Trophoblast cell (in vitro differentiated cells and primary cell): ENCODE data around the gene IL23A.

ENCODE experiments used
- DNase-seq, 2 donors: peaks; one replicate each; pipeline ENCODE4 v3.0.0-alpha.2; 2016
- H2AFZ ChIP-seq: 2 replicates; pipeline ENCODE4 v1.6.1; 2013; ENCODE audit warnings: low read length, moderate library complexity, mild to moderate bottlenecking; ENCODE audit not compliant: insufficient read depth, poor library complexity
- H2AK5ac ChIP-seq: 2 replicates; pipeline ENCODE4 v1.6.1; 2013; ENCODE audit warnings: mild to moderate bottlenecking, low read length
- H2BK120ac ChIP-seq: 2 replicates; pipeline ENCODE4 v1.6.1; 2013; ENCODE audit warnings: low read length, mild to moderate bottlenecking, moderate library complexity; ENCODE audit not compliant: insufficient read depth, poor library complexity
- H2BK12ac ChIP-seq: 2 replicates; pipeline ENCODE4 v1.6.1; 2013; ENCODE audit warnings: mild to moderate bottlenecking, low read length, moderate library complexity
- H2BK5ac ChIP-seq: 2 replicates; pipeline ENCODE4 v1.6.1; 2013; ENCODE audit warnings: low read length, low read depth, moderate library complexity, mild to moderate bottlenecking; ENCODE audit not compliant: poor library complexity
- H3K14ac ChIP-seq: 2 replicates; pipeline ENCODE4 v1.6.1; 2013; ENCODE audit warnings: mild to moderate bottlenecking, low read length
- H3K18ac ChIP-seq: 2 replicates; pipeline ENCODE4 v1.6.1; 2013; ENCODE audit warnings: mild to moderate bottlenecking, low read length
- H3K23ac ChIP-seq: 2 replicates; pipeline ENCODE4 v1.6.1; 2013; ENCODE audit warnings: low read length
- H3K27ac ChIP-seq: 2 replicates; pipeline ENCODE4 v1.5.1; 2013; ENCODE audit warnings: low read depth, mild to moderate bottlenecking, inconsistent platforms, low read length, moderate library complexity
- H3K27me3 ChIP-seq: 2 replicates; pipeline ENCODE4 v1.6.1; 2013; ENCODE audit warnings: inconsistent platforms, mild to moderate bottlenecking, low read length, moderate library complexity; ENCODE audit not compliant: insufficient read depth
- H3K36me3 ChIP-seq, 2 experiments: 1 replicate in 1 of 2; 2 replicates in 1 of 2; pipeline ENCODE4 v1.6.1; 2013; ENCODE audit warnings: low read length in 2 of 2, mild to moderate bottlenecking in 2 of 2, moderate library complexity in 1 of 2; ENCODE audit not compliant: insufficient read depth in 2 of 2, control insufficient read depth in 1 of 2
- H3K4ac ChIP-seq: 2 replicates; pipeline ENCODE4 v1.6.1; 2013; ENCODE audit warnings: low read depth, mild to moderate bottlenecking, low read length, moderate library complexity
- H3K4me1 ChIP-seq, 2 experiments: 1 replicate in 1 of 2; 2 replicates in 1 of 2; pipeline ENCODE4 v1.6.1; 2013; ENCODE audit warnings: low read length in 2 of 2, mild to moderate bottlenecking in 2 of 2, moderate library complexity in 1 of 2; ENCODE audit not compliant: insufficient read depth in 2 of 2, control insufficient read depth in 1 of 2
- H3K4me2 ChIP-seq: 2 replicates; pipeline ENCODE4 v1.6.1; 2013; ENCODE audit warnings: inconsistent platforms, mild to moderate bottlenecking, low read length, moderate library complexity
- H3K4me3 ChIP-seq: 2 replicates; pipeline ENCODE4 v1.5.1; 2013; ENCODE audit warnings: mild to moderate bottlenecking, low read depth, low read length, inconsistent platforms
- H3K79me1 ChIP-seq: one replicate; pipeline ENCODE4 v1.6.1; 2013; ENCODE audit warnings: low read length
- H3K79me2 ChIP-seq: 2 replicates; pipeline ENCODE4 v1.6.1; 2013; ENCODE audit warnings: low read length, mild to moderate bottlenecking; ENCODE audit not compliant: control insufficient read depth, insufficient read depth, poor library complexity
- H3K9ac ChIP-seq: 2 replicates; pipeline ENCODE4 v1.6.1; 2013; ENCODE audit warnings: mild to moderate bottlenecking, low read length
- H3K9me3 ChIP-seq: 2 replicates; pipeline ENCODE4 v1.6.1; 2013; ENCODE audit warnings: low read depth, mild to moderate bottlenecking, control low read depth, inconsistent platforms, low read length; ENCODE audit not compliant: insufficient read depth
- H4K12ac ChIP-seq: 2 replicates; pipeline ENCODE4 v1.6.1; 2013; ENCODE audit warnings: low read depth, mild to moderate bottlenecking, low read length, moderate library complexity
- H4K8ac ChIP-seq: 2 replicates; pipeline ENCODE4 v1.6.1; 2013; ENCODE audit warnings: low read depth, mild to moderate bottlenecking, low read length, moderate library complexity
- H4K91ac ChIP-seq: one replicate; pipeline ENCODE4 v1.6.1; 2013; ENCODE audit warnings: low read depth, mild to moderate bottlenecking, low read length, moderate library complexity
- WGBS: extraction: QIAGEN DNeasy Blood & Tissue Kit; methylation state at CpG from one replicate; pipeline ENCODE4 v1.1.7; 2013; ENCODE audit warnings: missing lambda C conversion rate; ENCODE audit not compliant: insufficient read length, insufficient coverage; ENCODE audit errors: extremely low coverage; 5-methylcytosine and 5-hydroxymethylcytosine counted together

IL23A gene

DNA sequence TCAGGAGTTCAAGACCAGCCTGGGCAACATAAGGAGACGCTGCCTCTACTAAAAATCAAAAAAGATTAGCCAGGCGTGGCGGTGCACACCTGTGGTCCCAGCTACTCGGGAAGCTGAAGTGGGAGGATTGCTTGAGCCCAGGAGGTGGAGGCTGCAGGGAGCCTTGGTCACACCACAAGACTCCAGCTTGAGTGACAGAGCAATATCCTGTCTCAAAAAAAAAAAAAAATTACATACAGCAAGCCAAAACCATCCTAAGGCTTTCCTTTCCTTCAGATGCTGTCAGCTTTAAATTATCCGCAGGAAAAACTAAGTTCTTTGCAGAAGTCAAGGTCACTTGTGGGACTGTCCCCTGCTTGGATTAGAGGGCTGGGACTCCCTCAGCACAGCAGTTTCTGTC is 39.9 kb upstream of the IL23A start:
- Histone ChIP-seq H3K4me2 (peak overlapping the region; percentile 89), H2BK120ac (no peak overlapping the region), H2AFZ (no peak overlapping the region), H3K4me3 (no peak overlapping the region), H3K27ac (no peak overlapping the region), H3K4ac (peak overlapping the region; percentile 82), H3K18ac (no peak overlapping the region), H3K36me3 (peaks cover 7 to 12% of the 10 kb centered on the region in 2 experiments), H3K4me1 (peaks cover 4% of the 10 kb centered on the region in 2 experiments), H2BK5ac (no peak overlapping the region), H3K23ac (no peak overlapping the region), H3K14ac (no peak overlapping the region), H3K27me3 (no peaks in the 10 kb centered on the region), H2BK12ac (no peak overlapping the region), H2AK5ac (no peak overlapping the region), H3K79me2 (peaks cover 9% of the 10 kb centered on the region), H4K8ac (no peak overlapping the region), H3K9ac (no peak overlapping the region), H3K9me3 (no peaks in the 10 kb centered on the region), H4K12ac (no peak overlapping the region), H3K79me1 (peaks cover 8% of the 10 kb centered on the region), H4K91ac (no peak overlapping the region)
- DNase-seq: no peak
- no CpG with 5 or more reads among the region's 5 CpGs for WGBS

DNA sequence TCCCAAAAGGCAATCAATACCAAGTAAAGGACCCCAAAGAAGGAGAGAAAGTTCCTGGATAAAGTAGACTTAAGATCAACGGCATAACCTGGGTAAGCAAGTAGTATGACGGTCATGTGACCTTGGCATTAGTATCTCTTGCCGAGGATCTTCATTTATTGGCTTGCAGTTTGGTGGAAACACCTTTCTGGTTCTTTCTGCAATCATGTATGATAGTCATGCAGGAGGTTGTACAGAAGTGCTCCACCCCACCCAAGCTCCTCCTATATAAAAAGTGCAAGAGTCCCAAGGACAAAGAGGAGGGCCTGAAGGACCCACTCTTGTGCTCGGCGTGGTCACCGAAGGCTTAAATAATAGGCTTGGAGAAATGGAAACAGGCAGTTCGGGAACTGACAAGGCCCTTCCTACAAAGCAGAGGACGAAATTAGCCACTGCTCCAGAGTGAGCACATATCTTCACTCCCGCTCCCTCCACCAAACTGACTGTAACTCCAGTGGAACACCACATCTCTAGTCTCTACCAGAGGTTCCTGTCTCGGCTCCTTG is 39.3 kb upstream of the IL23A start:
- Histone ChIP-seq H3K14ac (peak overlapping the region; percentile 75), H3K36me3 (peaks cover 10 to 14% of the 10 kb centered on the region in 2 experiments), H2BK5ac (peak overlapping the region; percentile 5), H2AK5ac (peak overlapping the region; percentile 69), H3K18ac (peak overlapping the region; percentile 89), H3K27me3 (no peaks in the 10 kb centered on the region), H3K23ac (no peak overlapping the region), H3K79me2 (peaks cover 9% of the 10 kb centered on the region), H3K4ac (peak overlapping the region; percentile 71), H3K27ac (peak overlapping the region; percentile 70), H3K4me2 (peak overlapping the region; percentile 89), H4K91ac (peak overlapping the region; percentile 83), H4K12ac (peak overlapping the region; percentile 39), H3K79me1 (peaks cover 8% of the 10 kb centered on the region), H2BK12ac (no peak overlapping the region), H3K4me1 (peaks cover 4% of the 10 kb centered on the region in 2 experiments), H2AFZ (peak overlapping the region; percentile 67), H4K8ac (peak overlapping the region; percentile 74), H3K9ac (peak overlapping the region; percentile 88), H2BK120ac (peak overlapping the region; percentile 88), H3K9me3 (no peaks in the 10 kb centered on the region), H3K4me3 (peak overlapping the region; percentile 100)
- WGBS: no CpG with 5 or more reads among the region's 10 CpGs
- peak in 1 of 2 donors; percentile 16 for DNase-seq

DNA sequence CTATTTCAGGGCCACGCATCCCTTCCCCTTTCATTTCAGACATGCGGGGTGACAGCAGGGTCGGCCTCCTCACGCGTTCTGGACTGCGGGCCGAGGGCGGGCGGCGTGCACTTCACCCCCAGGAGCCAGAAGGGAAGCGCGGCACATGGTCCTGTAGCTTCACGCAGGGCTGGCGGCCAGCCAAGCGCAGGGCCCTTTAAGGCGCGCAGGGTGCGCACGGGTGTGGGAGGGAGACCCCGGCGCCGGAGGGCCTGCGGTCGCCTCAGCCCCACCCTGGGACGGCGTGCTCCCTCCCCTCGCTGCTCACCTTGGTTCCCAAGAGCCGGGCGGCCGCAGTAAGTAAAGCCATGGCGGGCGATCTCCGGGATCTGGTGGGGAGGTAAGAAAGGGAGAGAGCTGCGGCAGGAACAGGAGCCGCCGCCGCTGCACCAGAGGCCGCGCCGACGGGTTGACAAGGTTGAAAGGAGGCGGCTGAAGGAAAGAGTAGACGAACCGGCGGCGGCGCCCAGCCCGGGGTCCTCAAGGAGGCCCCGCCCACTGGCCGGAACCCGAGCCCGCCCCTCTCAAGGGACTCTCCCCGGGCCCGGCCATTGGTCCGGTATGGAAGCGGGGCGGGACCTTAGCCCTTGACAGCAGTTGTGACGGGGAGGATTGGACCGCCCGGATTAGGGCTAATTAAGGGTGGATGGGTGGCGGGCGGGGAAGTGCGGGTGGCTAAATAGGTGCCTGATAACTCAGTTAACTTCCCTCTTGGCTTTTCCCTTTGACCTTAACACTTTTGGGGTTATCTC is 38.6 kb upstream of the IL23A start, which contains the start of gene CS:
Gene CS, minus strand, starts transcription at position 478 of the 791 bp plus-strand sequence. Its CDS starts 129 bp downstream, at position 349.
- Histone ChIP-seq H3K23ac (no peak within 1 kb of the TSS), H3K14ac (peak within 1 kb of the TSS; percentile 75), H2AK5ac (peak within 1 kb of the TSS; percentile 69), H2BK12ac (no peak within 1 kb of the TSS), H4K12ac (peak within 1 kb of the TSS; percentile 39), H2AFZ (peak within 1 kb of the TSS; percentile 67), H3K27me3 (no peaks in the 10 kb centered on the region), H2BK5ac (peak within 1 kb of the TSS; percentile 7), H3K79me2 (peaks cover 9% of the 10 kb centered on the region), H3K9ac (peak within 1 kb of the TSS; percentile 88), H3K4me2 (peak within 1 kb of the TSS; percentile 89), H3K4me1 (peaks cover 4% of the 10 kb centered on the region in 2 experiments), H3K36me3 (peaks cover 11 to 14% of the 10 kb centered on the region in 2 experiments), H3K4ac (peak within 1 kb of the TSS; percentile 71), H2BK120ac (peak within 1 kb of the TSS; percentile 88), H3K4me3 (peak within 1 kb of the TSS; percentile 100), H3K9me3 (no peaks in the 10 kb centered on the region), H3K79me1 (peaks cover 8% of the 10 kb centered on the region), H4K91ac (peak within 1 kb of the TSS; percentile 83), H3K18ac (peak within 1 kb of the TSS; percentile 89), H4K8ac (peak within 1 kb of the TSS; percentile 80), H3K27ac (peak within 1 kb of the TSS; percentile 70)
- peak; percentile 99 for DNase-seq
- WGBS: no CpG with 5 or more reads among the region's 63 CpGs

DNA sequence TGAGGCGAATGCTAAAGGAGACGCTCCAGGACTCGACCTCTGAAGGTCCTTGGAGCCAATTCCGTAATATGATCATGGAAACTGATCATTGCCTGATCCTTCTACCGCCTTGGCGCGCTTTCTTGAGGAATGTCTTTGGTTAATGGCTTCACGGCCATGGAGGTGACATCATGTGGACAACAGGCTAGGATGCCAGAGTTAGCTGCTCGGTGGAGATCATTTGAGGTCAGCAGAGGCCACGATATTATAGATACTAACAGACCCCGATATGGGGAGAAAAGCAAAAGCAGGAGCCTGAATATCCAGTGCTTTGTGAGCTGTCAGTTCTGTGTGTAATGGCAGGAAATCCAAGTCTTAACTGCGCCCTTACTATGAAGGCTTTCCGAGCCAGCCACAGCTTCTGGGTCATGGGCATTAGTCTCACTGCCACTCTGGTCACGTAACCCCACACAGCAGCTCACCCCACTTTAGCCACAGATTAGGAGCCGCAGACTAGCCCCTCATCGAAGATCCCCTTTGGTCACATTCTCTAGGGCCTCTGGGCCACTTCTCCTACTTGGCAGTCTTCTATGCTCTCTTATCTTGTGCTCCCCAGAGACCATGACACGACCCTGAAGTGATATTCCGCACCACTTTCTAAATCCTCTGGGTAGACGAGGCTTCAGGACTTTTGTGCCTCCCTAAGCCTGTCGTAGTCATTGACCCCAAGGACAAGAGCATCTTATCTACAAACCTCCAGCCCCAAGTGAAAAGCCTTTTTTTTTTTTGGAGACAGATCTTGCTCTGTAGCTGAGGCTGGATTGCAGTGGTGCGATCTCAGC is 37.8 kb upstream of the IL23A start:
- H3K9ac ChIP-seq: no peak overlapping the region
- peaks cover 16 to 20% of the 10 kb centered on the region in 2 experiments for H3K36me3 ChIP-seq
- H4K12ac ChIP-seq: no peak overlapping the region
- peaks cover 9% of the 10 kb centered on the region for H3K79me2 ChIP-seq
- H3K4me3 ChIP-seq: peak overlapping the region; percentile 0
- peaks cover 4% of the 10 kb centered on the region in 2 experiments for H3K4me1 ChIP-seq
- no peak overlapping the region for H3K18ac ChIP-seq
- H2BK12ac ChIP-seq: no peak overlapping the region
- H3K14ac ChIP-seq: peak overlapping the region; percentile 71
- H4K8ac ChIP-seq: peak overlapping the region; percentile 80
- WGBS: no CpG with 5 or more reads among the region's 21 CpGs
- H2AK5ac ChIP-seq: no peak overlapping the region
- peaks cover 8% of the 10 kb centered on the region for H3K79me1 ChIP-seq
- no peak overlapping the region for H3K23ac ChIP-seq
- peak overlapping the region; percentile 7 for H2BK5ac ChIP-seq
- peak overlapping the region; percentile 6 for H3K27ac ChIP-seq
- peak overlapping the region; percentile 57 for H3K4me2 ChIP-seq
- peak overlapping the region; percentile 40 for H2AFZ ChIP-seq
- H4K91ac ChIP-seq: peak overlapping the region; percentile 68
- H3K27me3 ChIP-seq: no peaks in the 10 kb centered on the region
- H2BK120ac ChIP-seq: no peak overlapping the region
- no peaks in the 10 kb centered on the region for H3K9me3 ChIP-seq
- DNase-seq: no peak
- H3K4ac ChIP-seq: no peak overlapping the region
